ENCODE results near the gene SLC39A11.

The SLC39A11 gene

DNA sequence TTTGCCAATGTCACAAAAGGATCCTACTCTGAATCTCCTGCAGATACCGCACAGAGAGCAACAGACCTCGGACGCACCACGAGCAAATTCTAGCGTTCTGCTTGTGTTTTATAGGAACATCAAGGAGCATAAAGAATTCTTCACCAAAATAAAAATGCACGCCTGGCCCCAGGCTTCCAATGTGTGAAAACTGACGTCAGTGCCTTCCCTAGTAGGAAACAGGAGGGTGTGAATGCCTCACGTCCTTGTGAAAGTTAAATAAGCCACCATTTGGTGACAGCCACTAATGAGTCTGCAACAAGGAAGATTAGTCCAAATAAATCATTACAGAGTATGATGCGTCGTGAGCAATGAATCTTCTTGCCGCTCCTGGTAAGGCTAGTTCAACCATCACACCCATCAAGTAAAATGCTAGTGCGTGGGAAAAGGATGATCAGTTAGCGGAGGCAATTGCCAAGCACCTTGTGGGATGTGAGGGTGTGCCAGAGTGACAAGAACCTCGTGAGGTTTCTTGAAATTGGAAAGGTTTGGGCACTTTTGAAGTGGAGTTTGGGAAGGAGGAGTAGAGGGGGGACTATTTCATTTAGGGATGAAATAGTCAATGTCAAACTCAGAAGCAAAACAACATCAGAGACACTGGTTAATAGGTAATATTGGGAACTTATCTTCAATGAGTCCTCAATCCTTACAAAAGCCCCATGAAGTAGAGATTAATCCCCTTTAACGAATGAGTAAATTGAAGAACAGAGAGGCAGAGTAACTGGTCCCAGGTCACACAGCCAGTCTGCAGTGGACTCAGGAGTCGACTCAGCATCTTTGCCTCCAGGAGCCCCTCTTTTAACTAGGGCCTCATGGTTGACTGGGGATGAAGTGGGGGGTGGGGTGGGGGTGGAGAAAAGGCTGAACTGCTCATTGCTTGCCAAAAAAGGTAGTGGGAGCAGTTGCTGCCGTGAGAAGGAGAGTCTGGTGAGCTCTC is 238.8 kb downstream of the SLC39A11 start:
- Histone ChIP-seq H3K4me3 (ENCODE audit: low read depth in 1 of 2, low read length in 2 of 2) (no peak overlapping the region), H3K4me1 (ENCODE audit: insufficient read depth, low read length) (no peaks in the 10 kb centered on the region), H3K27ac (ENCODE audit: low read depth, low read length) (no peak overlapping the region), H3K27me3 (ENCODE audit: control insufficient read depth in 1 of 2, insufficient read depth in 2 of 2, low read length in 2 of 2) (no peaks in the 10 kb centered on the region), H3K9me3 (ENCODE audit: low read length) (no peaks in the 10 kb centered on the region), H3K36me3 (ENCODE audit: insufficient read depth, low read length) (no peaks in the 10 kb centered on the region), H3K9ac (ENCODE audit: low read length) (no peak overlapping the region)

GRCh38 chr17:72852277-72852938 is 240.1 kb downstream of the SLC39A11 start:
- H3K4me1 ChIP-seq (ENCODE audit: insufficient read depth, low read length) = no peaks in the 10 kb centered on the region
- no peak overlapping the region for H3K27ac ChIP-seq (ENCODE audit: low read depth, low read length)
- H3K27me3 ChIP-seq (ENCODE audit: control insufficient read depth in 1 of 2, insufficient read depth in 2 of 2, low read length in 2 of 2) = no peaks in the 10 kb centered on the region
- no peak overlapping the region for H3K4me3 ChIP-seq (ENCODE audit: low read depth in 1 of 2, low read length in 2 of 2)
- no peaks in the 10 kb centered on the region for H3K36me3 ChIP-seq (ENCODE audit: insufficient read depth, low read length)
- H3K9me3 ChIP-seq (ENCODE audit: low read length) = no peaks in the 10 kb centered on the region
- no peak overlapping the region for H3K9ac ChIP-seq (ENCODE audit: low read length)

DNA sequence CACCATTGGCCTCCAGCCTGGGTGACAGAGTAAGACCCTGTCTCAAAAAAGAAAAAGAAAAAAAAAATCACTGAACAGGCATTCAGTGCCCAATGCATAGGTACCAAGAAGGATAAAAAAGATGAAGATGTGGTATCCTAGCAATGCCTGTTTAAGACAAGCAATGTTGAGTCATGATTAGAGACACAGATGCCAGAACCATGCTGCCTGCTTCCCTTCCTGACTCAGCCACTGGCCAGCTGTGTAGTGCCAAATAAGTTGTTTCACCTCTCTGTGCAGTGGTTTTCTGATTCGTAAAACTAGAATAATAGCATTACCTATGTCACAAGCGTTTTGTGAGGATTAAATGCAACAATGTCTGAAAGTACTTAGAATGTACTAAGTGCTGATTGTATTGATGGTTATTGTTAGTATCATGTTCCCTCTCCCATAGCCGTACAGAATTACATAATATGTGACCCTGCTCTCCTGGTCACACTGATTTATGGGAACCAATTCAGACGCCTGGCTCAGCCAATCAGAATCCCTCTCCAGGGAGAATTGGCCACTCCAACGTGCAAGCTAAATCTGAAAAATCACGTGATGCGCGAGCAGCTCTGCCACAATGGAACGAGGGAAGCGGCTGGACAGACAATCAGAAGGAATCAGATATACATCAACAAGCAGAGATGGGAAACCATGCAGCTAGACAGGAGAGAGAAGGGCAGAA is 241.9 kb downstream of the SLC39A11 start:
- H3K9ac ChIP-seq (ENCODE audit: low read length) = no peak overlapping the region
- no peak overlapping the region for H3K27ac ChIP-seq (ENCODE audit: low read depth, low read length)
- no peak overlapping the region for H3K4me3 ChIP-seq (ENCODE audit: low read depth in 1 of 2, low read length in 2 of 2)
- H3K27me3 ChIP-seq (ENCODE audit: control insufficient read depth in 1 of 2, insufficient read depth in 2 of 2, low read length in 2 of 2) = no peaks in the 10 kb centered on the region
- no peaks in the 10 kb centered on the region for H3K36me3 ChIP-seq (ENCODE audit: insufficient read depth, low read length)
- no peaks in the 10 kb centered on the region for H3K9me3 ChIP-seq (ENCODE audit: low read length)
- H3K4me1 ChIP-seq (ENCODE audit: insufficient read depth, low read length) = no peaks in the 10 kb centered on the region

DNA sequence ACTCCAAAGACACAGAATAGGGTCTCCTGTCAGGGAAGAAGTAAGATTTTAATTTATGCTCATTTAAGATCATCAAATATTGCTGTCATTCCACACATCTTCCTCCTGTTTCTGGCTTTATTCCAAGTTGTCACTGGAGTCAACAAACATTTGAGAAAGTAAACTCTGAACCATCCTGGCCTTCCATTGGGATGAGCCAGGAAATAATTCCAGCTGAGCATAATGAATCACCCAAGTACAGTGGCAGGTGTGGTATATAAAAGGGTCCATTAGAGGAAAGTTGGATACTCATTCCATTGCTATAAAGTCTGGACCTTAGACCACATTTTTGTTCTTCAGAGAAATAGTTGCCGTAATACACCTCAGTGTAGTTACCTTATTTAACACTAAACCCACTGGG is 246.1 kb downstream of the SLC39A11 start:
- Histone ChIP-seq H3K4me1 (ENCODE audit: insufficient read depth, low read length) (no peaks in the 10 kb centered on the region), H3K36me3 (ENCODE audit: insufficient read depth, low read length) (no peaks in the 10 kb centered on the region), H3K9ac (ENCODE audit: low read length) (no peak overlapping the region), H3K9me3 (ENCODE audit: low read length) (no peaks in the 10 kb centered on the region), H3K27me3 (ENCODE audit: control insufficient read depth in 1 of 2, insufficient read depth in 2 of 2, low read length in 2 of 2) (no peaks in the 10 kb centered on the region), H3K27ac (ENCODE audit: low read depth, low read length) (no peak overlapping the region), H3K4me3 (ENCODE audit: low read depth in 1 of 2, low read length in 2 of 2) (no peak overlapping the region)

DNA sequence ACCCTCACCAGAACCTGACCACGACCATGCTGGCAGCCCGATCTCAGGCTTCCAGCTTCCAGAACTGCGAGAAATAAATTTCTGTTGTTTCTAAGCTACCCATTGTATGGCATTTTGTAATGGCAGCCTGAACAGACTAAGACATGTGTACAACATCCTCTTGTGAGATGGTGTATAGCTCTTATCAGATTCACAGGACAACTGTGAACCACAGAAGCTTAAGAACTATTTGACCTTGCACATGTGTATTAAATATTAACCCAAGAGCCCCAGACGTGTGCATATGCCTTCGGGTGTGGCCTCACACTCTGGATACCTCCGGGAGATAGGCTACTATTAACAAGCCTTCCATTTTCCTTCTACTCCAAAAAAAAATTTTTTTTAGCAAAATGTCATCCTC is 248.9 kb downstream of the SLC39A11 start:
- Histone ChIP-seq H3K36me3 (ENCODE audit: insufficient read depth, low read length) (no peaks in the 10 kb centered on the region), H3K9ac (ENCODE audit: low read length) (no peak overlapping the region), H3K27ac (ENCODE audit: low read depth, low read length) (no peak overlapping the region), H3K4me3 (ENCODE audit: low read depth in 1 of 2, low read length in 2 of 2) (no peak overlapping the region), H3K9me3 (ENCODE audit: low read length) (no peaks in the 10 kb centered on the region), H3K4me1 (ENCODE audit: insufficient read depth, low read length) (no peaks in the 10 kb centered on the region), H3K27me3 (ENCODE audit: control insufficient read depth in 1 of 2, insufficient read depth in 2 of 2, low read length in 2 of 2) (no peaks in the 10 kb centered on the region)

- H3K36me3 ChIP-seq (ENCODE audit: insufficient read depth, low read length) = no peaks in the 10 kb centered on the region
- no peaks in the 10 kb centered on the region for H3K9me3 ChIP-seq (ENCODE audit: low read length)
- H3K27me3 ChIP-seq (ENCODE audit: control insufficient read depth in 1 of 2, insufficient read depth in 2 of 2, low read length in 2 of 2) = no peaks in the 10 kb centered on the region
- H3K9ac ChIP-seq (ENCODE audit: low read length) = no peak overlapping the region
- H3K4me3 ChIP-seq (ENCODE audit: low read depth in 1 of 2, low read length in 2 of 2) = no peak overlapping the region
- no peaks in the 10 kb centered on the region for H3K4me1 ChIP-seq (ENCODE audit: insufficient read depth, low read length)
- H3K27ac ChIP-seq (ENCODE audit: low read depth, low read length) = no peak overlapping the region
Measured at GRCh38 chr17:72840019-72840418, 252.5 kb downstream of the SLC39A11 start.

DNA sequence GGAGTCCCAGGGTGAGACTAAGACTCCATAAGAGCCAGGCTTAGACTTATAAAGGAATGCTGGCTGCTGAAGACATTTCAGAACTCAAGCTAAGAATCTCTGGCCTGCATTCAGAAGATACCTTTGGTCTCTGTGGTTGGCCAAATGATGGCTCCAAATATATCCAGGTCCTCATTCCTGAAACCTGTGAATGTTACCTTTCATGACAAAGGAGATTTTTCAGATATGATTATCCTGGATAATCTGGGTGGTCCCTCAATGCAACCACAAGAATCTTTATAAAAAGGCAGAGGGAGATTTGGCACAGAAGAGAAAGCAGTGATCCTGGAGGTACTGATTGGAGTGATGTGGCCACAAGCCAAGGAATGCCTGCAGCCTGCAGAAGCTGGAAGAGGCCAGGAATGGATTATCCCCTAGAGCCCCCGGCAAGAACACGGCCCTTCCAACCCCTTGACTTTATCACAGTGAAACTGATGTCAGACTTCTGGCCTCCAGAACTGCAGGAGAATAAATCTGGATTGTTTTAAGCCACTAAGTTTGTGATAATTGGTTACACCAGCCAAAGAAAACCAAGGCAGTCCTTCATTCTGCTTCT is 253.3 kb downstream of the SLC39A11 start:
- Histone ChIP-seq H3K4me3 (ENCODE audit: low read depth in 1 of 2, low read length in 2 of 2) (no peak overlapping the region), H3K9me3 (ENCODE audit: low read length) (no peaks in the 10 kb centered on the region), H3K4me1 (ENCODE audit: insufficient read depth, low read length) (no peaks in the 10 kb centered on the region), H3K36me3 (ENCODE audit: insufficient read depth, low read length) (no peaks in the 10 kb centered on the region), H3K9ac (ENCODE audit: low read length) (no peak overlapping the region), H3K27ac (ENCODE audit: low read depth, low read length) (no peak overlapping the region), H3K27me3 (ENCODE audit: control insufficient read depth in 1 of 2, insufficient read depth in 2 of 2, low read length in 2 of 2) (no peaks in the 10 kb centered on the region)

- H3K27ac ChIP-seq (ENCODE audit: low read depth, low read length) = no peak overlapping the region
- H3K4me1 ChIP-seq (ENCODE audit: insufficient read depth, low read length) = no peaks in the 10 kb centered on the region
- no peaks in the 10 kb centered on the region for H3K36me3 ChIP-seq (ENCODE audit: insufficient read depth, low read length)
- H3K9ac ChIP-seq (ENCODE audit: low read length) = no peak overlapping the region
- no peak overlapping the region for H3K4me3 ChIP-seq (ENCODE audit: low read depth in 1 of 2, low read length in 2 of 2)
- H3K27me3 ChIP-seq (ENCODE audit: control insufficient read depth in 1 of 2, insufficient read depth in 2 of 2, low read length in 2 of 2) = no peaks in the 10 kb centered on the region
- H3K9me3 ChIP-seq (ENCODE audit: low read length) = no peaks in the 10 kb centered on the region
Measured at GRCh38 chr17:72838581-72838980, 253.9 kb downstream of the SLC39A11 start.

DNA sequence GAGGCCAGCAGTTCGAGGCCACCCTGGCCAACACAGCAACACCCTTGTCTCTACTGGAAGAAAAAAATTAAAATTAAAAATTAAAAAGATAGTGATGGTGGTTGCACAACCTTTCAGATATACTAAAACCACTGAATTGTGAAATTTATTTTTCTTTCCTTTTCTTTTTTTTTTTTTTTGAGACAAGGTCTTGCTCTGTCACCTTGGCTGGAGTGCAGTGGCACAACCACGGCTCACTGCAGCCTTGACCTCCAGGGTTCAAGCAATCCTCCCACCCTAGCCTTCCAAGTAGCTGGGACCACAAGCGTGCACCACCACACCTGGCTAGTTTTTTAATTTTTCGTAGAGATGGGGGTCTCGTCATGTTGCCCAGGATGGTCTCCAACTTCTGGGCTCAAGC is 254.4 kb downstream of the SLC39A11 start:
- H3K9me3 ChIP-seq (ENCODE audit: low read length) = no peaks in the 10 kb centered on the region
- no peak overlapping the region for H3K27ac ChIP-seq (ENCODE audit: low read depth, low read length)
- H3K4me1 ChIP-seq (ENCODE audit: insufficient read depth, low read length) = no peaks in the 10 kb centered on the region
- no peak overlapping the region for H3K9ac ChIP-seq (ENCODE audit: low read length)
- no peak overlapping the region for H3K4me3 ChIP-seq (ENCODE audit: low read depth in 1 of 2, low read length in 2 of 2)
- H3K27me3 ChIP-seq (ENCODE audit: control insufficient read depth in 1 of 2, insufficient read depth in 2 of 2, low read length in 2 of 2) = no peaks in the 10 kb centered on the region
- H3K36me3 ChIP-seq (ENCODE audit: insufficient read depth, low read length) = no peaks in the 10 kb centered on the region

DNA sequence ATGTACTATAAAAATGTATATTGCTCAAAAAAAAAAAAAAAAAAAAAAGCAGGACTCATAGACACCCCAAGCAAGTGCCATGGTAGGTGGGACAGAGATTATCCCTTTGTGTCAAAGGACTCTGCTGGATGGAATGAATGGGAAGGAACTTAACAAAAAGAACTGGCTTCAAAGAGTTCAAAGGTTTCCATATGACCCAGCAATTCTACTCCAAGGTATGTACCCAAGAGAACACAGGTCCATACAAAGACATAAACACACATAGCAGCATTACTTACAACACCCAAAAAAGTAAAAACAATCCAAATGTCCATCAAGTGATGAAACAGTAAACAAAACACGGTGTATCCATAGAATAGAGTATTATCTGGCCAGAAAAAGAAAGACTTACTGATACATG is 255.2 kb downstream of the SLC39A11 start:
- Histone ChIP-seq H3K36me3 (ENCODE audit: insufficient read depth, low read length) (no peaks in the 10 kb centered on the region), H3K9me3 (ENCODE audit: low read length) (no peaks in the 10 kb centered on the region), H3K9ac (ENCODE audit: low read length) (no peak overlapping the region), H3K4me1 (ENCODE audit: insufficient read depth, low read length) (no peaks in the 10 kb centered on the region), H3K27me3 (ENCODE audit: control insufficient read depth in 1 of 2, insufficient read depth in 2 of 2, low read length in 2 of 2) (no peaks in the 10 kb centered on the region), H3K27ac (ENCODE audit: low read depth, low read length) (no peak overlapping the region), H3K4me3 (ENCODE audit: low read depth in 1 of 2, low read length in 2 of 2) (no peak overlapping the region)

DNA sequence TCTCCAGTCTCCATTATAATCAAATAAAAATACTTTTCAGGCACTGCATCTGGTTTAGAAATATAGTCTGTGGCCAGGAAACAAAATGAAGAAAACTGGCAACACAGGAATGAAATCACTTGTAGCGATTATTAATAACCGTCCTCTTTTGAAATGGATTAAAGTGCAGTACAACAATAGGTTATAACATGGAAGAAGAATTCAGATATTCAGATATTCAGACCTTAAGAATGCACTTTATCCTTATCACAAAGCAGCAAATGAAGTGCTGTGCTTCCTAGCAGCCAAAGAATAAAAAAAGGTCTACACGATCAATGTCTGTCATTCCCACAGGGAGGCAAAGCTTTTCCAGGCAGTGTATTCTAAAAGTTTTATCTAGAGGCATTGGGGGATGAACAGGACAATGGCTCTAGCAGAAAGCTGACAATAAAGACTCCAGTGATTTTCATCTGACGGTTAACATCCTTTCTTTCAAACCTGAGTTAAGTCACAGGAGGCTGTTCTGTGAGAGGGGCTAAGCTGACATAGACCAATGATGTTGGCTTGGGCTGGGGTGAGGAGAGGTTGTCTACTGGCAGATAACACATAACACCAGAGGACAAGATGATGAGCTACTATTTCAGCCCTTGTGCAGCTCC is 259.2 kb downstream of the SLC39A11 start:
- H3K9ac ChIP-seq (ENCODE audit: low read length) = no peak overlapping the region
- H3K4me3 ChIP-seq (ENCODE audit: low read depth in 1 of 2, low read length in 2 of 2) = no peak overlapping the region
- no peak overlapping the region for H3K27ac ChIP-seq (ENCODE audit: low read depth, low read length)

More for the DNA sequence above, 259.2 kb downstream of the SLC39A11 start:
- Histone ChIP-seq H3K4me1 (ENCODE audit: insufficient read depth, low read length) (no peaks in the 10 kb centered on the region), H3K9me3 (ENCODE audit: low read length) (no peaks in the 10 kb centered on the region), H3K36me3 (ENCODE audit: insufficient read depth, low read length) (no peaks in the 10 kb centered on the region), H3K27me3 (ENCODE audit: control insufficient read depth in 1 of 2, insufficient read depth in 2 of 2, low read length in 2 of 2) (no peaks in the 10 kb centered on the region)

All from muscle layer of colon (tissue), 2 donors.